K562 (cell line): ENCODE data around the gene FAM240A. TPM values are rescaled to one million over a fixed set of nuclear protein-coding genes. Genes with fewer than 3 reads are reported as not detected.

Experiments used
- ATAC-seq: fragments of 200-7000 bp; cut with Tn5 transposase; 3 replicates; pipeline ENCODE4 v1.9.1; 2020; ENCODE audit warnings: moderate library complexity
- BruUV-seq: library from RNA; stranded (reverse); fragments of 400-500 nt; replicated peaks from 2 replicates; lab custom pipeline; 2021; lab: Mats Ljungman, UMichigan
- CTCF ChIA-PET: fragments of 300-600 bp; formaldehyde crosslinking; extraction: SDS; loops from one replicate; lab custom pipeline; 2021; ENCODE audit warnings: low intra/inter-chr PET ratio; lab: Yijun Ruan, JAX
- POLR2A ChIA-PET: fragments of 300-600, 350-650 bp; sonication (Branson Sonifier 250); formaldehyde crosslinking; extraction: SDS; loops from one replicate; lab custom pipeline; 2021; ENCODE audit warnings: antibody characterized with exemption, inconsistent platforms; lab: Yijun Ruan, JAX
- DNase-seq, 4 experiments: peaks; one replicate each; pipeline versions ENCODE4 v3.0.0 to v3.0.0-alpha.2; 2011 to 2018; ENCODE audit warnings: low spot score in 3 of 4, mixed read lengths in 3 of 4; ENCODE audit errors: extremely low read depth in 1 of 4
- FAIRE-seq: peaks from 2 replicates; lab custom pipeline; 2011; peaks lifted over from hg19 to GRCh38; lab: Jason Lieb, UNC
- H2AFZ ChIP-seq: 2 replicates; pipeline ENCODE4 v1.6.0; 2011; ENCODE audit warnings: low read depth, low read length, control low read depth, inconsistent platforms
- H3K27ac ChIP-seq: fragments of 200-600 bp; 3 replicates; pipeline ENCODE4 v1.8.0; 2011; ENCODE audit warnings: low read depth, mild to moderate bottlenecking, control low read depth, inconsistent platforms, low read length, moderate library complexity, mixed read lengths; ENCODE audit errors: extremely low read depth
- H3K27me3 ChIP-seq, 2 experiments: fragments of 300-600 bp in 1 of 2; 2 replicates in 1 of 2; 3 replicates in 1 of 2; pipeline versions ENCODE4 v1.6.0 to v1.8.0; 2011; ENCODE audit warnings: inconsistent platforms in 2 of 2, low read length in 2 of 2, mild to moderate bottlenecking in 1 of 2, mixed read lengths in 1 of 2, moderate library complexity in 1 of 2; ENCODE audit not compliant: control insufficient read depth in 2 of 2, insufficient read depth in 2 of 2
- H3K36me3 ChIP-seq: fragments of 300-600 bp; 3 replicates; pipeline ENCODE4 v1.8.0; 2011; ENCODE audit warnings: mild to moderate bottlenecking, low read length, inconsistent platforms; ENCODE audit not compliant: control insufficient read depth, insufficient read depth
- H3K4me1 ChIP-seq, 2 experiments: fragments of 200-600 bp in 1 of 2; replicated peaks in 1 of 2; 2 replicates in 1 of 2; 3 replicates in 1 of 2; pipeline versions ENCODE4 v1.5.1 to v1.8.0; 2011; ENCODE audit warnings: inconsistent platforms in 2 of 2, low read length in 2 of 2, mild to moderate bottlenecking in 1 of 2, mixed read lengths in 1 of 2, moderate library complexity in 1 of 2; ENCODE audit not compliant: control insufficient read depth in 2 of 2, insufficient read depth in 2 of 2
- H3K4me2 ChIP-seq: 2 replicates; pipeline ENCODE4 v1.6.1; 2011; ENCODE audit warnings: low read length, control low read depth, inconsistent platforms, mixed read lengths; ENCODE audit not compliant: insufficient read depth
- H3K4me3 ChIP-seq: fragments of 200-600 bp; sonication (generic), shearing (Covaris generic); 2 replicates; pipeline ENCODE4 v1.5.1; 2016; ENCODE audit warnings: control low read depth, inconsistent platforms
- H3K79me2 ChIP-seq: fragments of 200-600 bp; 3 replicates; pipeline ENCODE4 v1.8.0; 2011; ENCODE audit warnings: low read length, inconsistent platforms; ENCODE audit not compliant: control insufficient read depth, insufficient read depth
- H3K9ac ChIP-seq, 2 experiments: 2 replicates each; pipeline versions ENCODE4 v1.6.0 to v1.6.1; 2011; ENCODE audit warnings: low read depth in 2 of 2, low read length in 2 of 2, control low read depth in 1 of 2, inconsistent platforms in 1 of 2, mild to moderate bottlenecking in 1 of 2, mixed read lengths in 1 of 2; ENCODE audit not compliant: insufficient read depth in 1 of 2
- H3K9me1 ChIP-seq: one replicate; pipeline ENCODE4 v1.6.0; 2011; ENCODE audit warnings: inconsistent platforms, mild to moderate bottlenecking, low read length, moderate library complexity; ENCODE audit not compliant: control insufficient read depth, insufficient read depth
- H3K9me3 ChIP-seq: replicated peaks from 2 replicates; pipeline ENCODE4 v1.5.1; 2011; ENCODE audit warnings: low read depth, low read length, inconsistent platforms; ENCODE audit not compliant: control insufficient read depth, insufficient read depth
- H4K20me1 ChIP-seq: replicated peaks from 2 replicates; pipeline ENCODE4 v1.6.1; 2011; ENCODE audit warnings: low read length, inconsistent platforms, mixed read lengths; ENCODE audit not compliant: control insufficient read depth, insufficient read depth
- ESRRB ChIP-seq: fragments of 250-450 bp; sonication (Bioruptor Pico); IDR thresholded peaks from 2 replicates; pipeline ENCODE4 v1.5.0; 2020; ENCODE audit warnings: mild to moderate bottlenecking, moderate library complexity, borderline replicate concordance
- ETS2 ChIP-seq: IDR thresholded peaks from 2 replicates; pipeline ENCODE4 v1.6.1; 2016; ENCODE audit warnings: borderline replicate concordance, missing genetic modification characterization, mild to moderate bottlenecking, moderate library complexity, missing compliant biosample characterization; ENCODE audit not compliant: poor library complexity, severe bottlenecking
- HMG20A ChIP-seq: fragments of 450-650 bp; formaldehyde crosslinking; conservative IDR thresholded peaks from 2 replicates; pipeline ENCODE4 v1.4.0; 2020; ENCODE audit warnings: mild to moderate bottlenecking, mixed read lengths
- ZFP1 ChIP-seq: fragments of 450-650 bp; formaldehyde crosslinking; IDR thresholded peaks from 2 replicates; pipeline ENCODE4 v1.4.0; 2020; ENCODE audit warnings: mild to moderate bottlenecking, mixed read lengths
- ZNF445 ChIP-seq: fragments of 250-450 bp; sonication (Bioruptor Pico); IDR thresholded peaks from 2 replicates; pipeline ENCODE4 v1.4.0; 2020; ENCODE audit warnings: low read depth, mild to moderate bottlenecking, moderate library complexity
- ZNF518B ChIP-seq: fragments of 250-450 bp; sonication (Bioruptor Pico); IDR thresholded peaks from 2 replicates; pipeline ENCODE4 v1.5.0; 2021; ENCODE audit warnings: mild to moderate bottlenecking, moderate library complexity
- WGBS: fragments of 100-300 bp; shearing (Covaris generic); methylation state at CpG from one replicate; pipeline ENCODE4 v1.1.6; 2016; ENCODE audit warnings: low coverage, mixed read lengths; ENCODE audit not compliant: insufficient coverage; ENCODE audit errors: missing lambda C conversion rate; 5-methylcytosine and 5-hydroxymethylcytosine counted together
- in situ Hi-C: fragments of 300-500 bp; cut with MboI; formaldehyde crosslinking; loops from 4 replicates; pipeline ENCODE4 v1.15.0; 2018; ENCODE audit warnings: inconsistent platforms, mixed read lengths
- intact Hi-C: fragments of 100-400 bp; cut with micrococcal nuclease; formaldehyde crosslinking; loops from 2 replicates; pipeline ENCODE4 v1.14.2; 2022
- polyA plus RNA-seq, 8 experiments: library from polyadenylated mRNA; depleted of rRNA in 4 of 8; stranded (reverse) in 5 of 8; unstranded in 3 of 8; fragments of >200 nt; fragmentation: Nextera tagmentation in 2 of 8; fragmentation: Illumina TruSeq in 1 of 8; extraction: Ambion mirVana in 2 of 8; extraction: Trizol in 1 of 8; gene quantifications; 2 replicates each; pipeline versions ENCODE4 v1.2.1 to v1.2.3, GENCODE V29; 2011 to 2014; ENCODE audit warnings: inconsistent platforms in 1 of 8, missing spikeins in 1 of 8
- total RNA-seq, 7 experiments: library from RNA; depleted of rRNA in 6 of 7; stranded (reverse); fragments of >200 nt in 6 of 7; fragmentation: Illumina TruSeq in 2 of 7; extraction: Trizol in 2 of 7; gene quantifications; 2 replicates each; pipeline versions ENCODE4 v1.2.1 to v1.2.3, GENCODE V29; 2011 to 2021; ENCODE audit warnings: low replicate concordance in 1 of 7
- TF ChIP-seq, protein P1 (sequence below): fragments of 250-450 bp; sonication (Bioruptor Pico); IDR thresholded peaks from 2 replicates; pipeline ENCODE4 v1.4.0; 2020; ENCODE audit warnings: mild to moderate bottlenecking, moderate library complexity, borderline replicate concordance
- TF ChIP-seq, protein P2 (sequence below): fragments of 150-350 bp; conservative IDR thresholded peaks from 2 replicates; pipeline ENCODE4 v1.6.1; 2014; ENCODE audit warnings: low read length

The FAM240A gene
- total and polyA plus RNA-seq, 9 of the 15 experiments (the other 6 are each of a cell fraction or from before 2014, with no cell fraction given) = not detected

DNA sequence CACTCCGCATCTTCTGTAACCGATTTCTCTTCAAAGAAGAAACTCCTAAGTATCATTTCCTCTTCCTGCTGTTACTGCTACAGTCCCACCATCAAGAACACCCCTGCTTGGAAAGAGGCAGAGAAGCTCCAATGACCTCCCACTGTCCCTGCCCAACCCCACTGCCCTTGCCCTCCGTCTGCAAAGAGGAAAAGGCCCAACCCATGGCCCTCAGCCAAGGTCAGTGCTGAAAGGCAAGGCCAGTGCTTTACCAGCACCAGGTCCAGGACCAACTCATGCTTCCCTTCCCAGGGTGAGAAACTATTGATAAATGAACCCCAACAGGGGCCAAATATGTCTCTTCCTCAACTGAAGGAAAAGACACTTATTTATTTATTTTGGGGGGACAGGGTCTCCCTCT is 22.5 kb downstream of the FAM240A start:
- FAIRE-seq = no peak
- H3K79me2 ChIP-seq = no peaks in the 10 kb centered on the region
- WGBS = 0% methylated on average over 3 of the region's 3 CpGs
- TF ChIP-seq, protein P1, sequence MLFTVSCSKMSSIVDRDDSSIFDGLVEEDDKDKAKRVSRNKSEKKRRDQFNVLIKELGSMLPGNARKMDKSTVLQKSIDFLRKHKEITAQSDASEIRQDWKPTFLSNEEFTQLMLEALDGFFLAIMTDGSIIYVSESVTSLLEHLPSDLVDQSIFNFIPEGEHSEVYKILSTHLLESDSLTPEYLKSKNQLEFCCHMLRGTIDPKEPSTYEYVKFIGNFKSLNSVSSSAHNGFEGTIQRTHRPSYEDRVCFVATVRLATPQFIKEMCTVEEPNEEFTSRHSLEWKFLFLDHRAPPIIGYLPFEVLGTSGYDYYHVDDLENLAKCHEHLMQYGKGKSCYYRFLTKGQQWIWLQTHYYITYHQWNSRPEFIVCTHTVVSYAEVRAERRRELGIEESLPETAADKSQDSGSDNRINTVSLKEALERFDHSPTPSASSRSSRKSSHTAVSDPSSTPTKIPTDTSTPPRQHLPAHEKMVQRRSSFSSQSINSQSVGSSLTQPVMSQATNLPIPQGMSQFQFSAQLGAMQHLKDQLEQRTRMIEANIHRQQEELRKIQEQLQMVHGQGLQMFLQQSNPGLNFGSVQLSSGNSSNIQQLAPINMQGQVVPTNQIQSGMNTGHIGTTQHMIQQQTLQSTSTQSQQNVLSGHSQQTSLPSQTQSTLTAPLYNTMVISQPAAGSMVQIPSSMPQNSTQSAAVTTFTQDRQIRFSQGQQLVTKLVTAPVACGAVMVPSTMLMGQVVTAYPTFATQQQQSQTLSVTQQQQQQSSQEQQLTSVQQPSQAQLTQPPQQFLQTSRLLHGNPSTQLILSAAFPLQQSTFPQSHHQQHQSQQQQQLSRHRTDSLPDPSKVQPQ = no peak
- TF ChIP-seq ETS2 = no peak
- TF ChIP-seq ZNF445 (CRISPR knock-in tag) = no peak
- TF ChIP-seq, protein P2, sequence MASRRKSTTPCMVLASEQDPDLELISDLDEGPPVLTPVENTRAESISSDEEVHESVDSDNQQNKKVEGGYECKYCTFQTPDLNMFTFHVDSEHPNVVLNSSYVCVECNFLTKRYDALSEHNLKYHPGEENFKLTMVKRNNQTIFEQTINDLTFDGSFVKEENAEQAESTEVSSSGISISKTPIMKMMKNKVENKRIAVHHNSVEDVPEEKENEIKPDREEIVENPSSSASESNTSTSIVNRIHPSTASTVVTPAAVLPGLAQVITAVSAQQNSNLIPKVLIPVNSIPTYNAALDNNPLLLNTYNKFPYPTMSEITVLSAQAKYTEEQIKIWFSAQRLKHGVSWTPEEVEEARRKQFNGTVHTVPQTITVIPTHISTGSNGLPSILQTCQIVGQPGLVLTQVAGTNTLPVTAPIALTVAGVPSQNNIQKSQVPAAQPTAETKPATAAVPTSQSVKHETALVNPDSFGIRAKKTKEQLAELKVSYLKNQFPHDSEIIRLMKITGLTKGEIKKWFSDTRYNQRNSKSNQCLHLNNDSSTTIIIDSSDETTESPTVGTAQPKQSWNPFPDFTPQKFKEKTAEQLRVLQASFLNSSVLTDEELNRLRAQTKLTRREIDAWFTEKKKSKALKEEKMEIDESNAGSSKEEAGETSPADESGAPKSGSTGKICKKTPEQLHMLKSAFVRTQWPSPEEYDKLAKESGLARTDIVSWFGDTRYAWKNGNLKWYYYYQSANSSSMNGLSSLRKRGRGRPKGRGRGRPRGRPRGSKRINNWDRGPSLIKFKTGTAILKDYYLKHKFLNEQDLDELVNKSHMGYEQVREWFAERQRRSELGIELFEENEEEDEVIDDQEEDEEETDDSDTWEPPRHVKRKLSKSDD = no peak
- no peak for TF ChIP-seq HMG20A
- TF ChIP-seq ESRRB (CRISPR knock-in tag) = no peak
- no peak for TF ChIP-seq ZFP1
- TF ChIP-seq ZNF518B (CRISPR knock-in tag) = no peak

More for the DNA sequence above, 22.5 kb downstream of the FAM240A start:
- H3K4me1 ChIP-seq = peaks cover under 1 to 3% of the 10 kb centered on the region in 2 experiments; a peak in 3 of 5 replicates
- H3K4me3 ChIP-seq = no peak overlapping the region
- H3K9ac ChIP-seq = no peak overlapping the region
- no peaks in the 10 kb centered on the region for H3K9me3 ChIP-seq
- in situ Hi-C loops = loop anchor here (5.0 kb wide), 2 partner anchors 78 to 153 kb away; no protein-coding TSS in a partner anchor
- H3K9me1 ChIP-seq = no peaks in the 10 kb centered on the region
- ChIA-PET CTCF (no interaction called here), POLR2A (no interaction called here)
- no peaks in the 10 kb centered on the region for H3K36me3 ChIP-seq
- no peaks in the 10 kb centered on the region for H4K20me1 ChIP-seq
- no TSS peak for BruUV-seq
- intact Hi-C loops = no loop called here
- H3K27me3 ChIP-seq = peaks cover 14 to 38% of the 10 kb centered on the region in 2 experiments; a peak in 4 of 5 replicates
- DNase-seq (no peak), ATAC-seq (no peak)
- no peak overlapping the region for H3K4me2 ChIP-seq
- no peak overlapping the region for H3K27ac ChIP-seq
- no peak overlapping the region for H2AFZ ChIP-seq
